Frontal cortex (tissue), 4 donors: ENCODE data around the gene LPAR6. TPM values are rescaled to one million over a fixed set of nuclear protein-coding genes. Genes with fewer than 3 reads are reported as not detected.

Source experiments
- DNase-seq, 2 donors: peaks; one replicate each; pipeline ENCODE4 v3.0.0; 2012; ENCODE audit warnings: low spot score in 2 of 2
- FAIRE-seq: peaks from 2 replicates; lab custom pipeline; 2012; peaks lifted over from hg19 to GRCh38; lab: Jason Lieb, UNC
- small RNA-seq: library from RNA; depleted of rRNA; stranded (forward); fragments of <200 nt; gene quantifications from one replicate; pipeline ENCODE3, GENCODE V24; 2014
- total RNA-seq: library from RNA; depleted of rRNA; stranded (reverse); fragments of >200 nt; gene quantifications from one replicate; pipeline ENCODE4 v1.2.3, GENCODE V29; 2014
- donor health status: control.
- donor health status: control.
- donor health status: control.

Gene LPAR6
- total RNA-seq, 1 donor from 2014 or later = 7.3 TPM

DNA sequence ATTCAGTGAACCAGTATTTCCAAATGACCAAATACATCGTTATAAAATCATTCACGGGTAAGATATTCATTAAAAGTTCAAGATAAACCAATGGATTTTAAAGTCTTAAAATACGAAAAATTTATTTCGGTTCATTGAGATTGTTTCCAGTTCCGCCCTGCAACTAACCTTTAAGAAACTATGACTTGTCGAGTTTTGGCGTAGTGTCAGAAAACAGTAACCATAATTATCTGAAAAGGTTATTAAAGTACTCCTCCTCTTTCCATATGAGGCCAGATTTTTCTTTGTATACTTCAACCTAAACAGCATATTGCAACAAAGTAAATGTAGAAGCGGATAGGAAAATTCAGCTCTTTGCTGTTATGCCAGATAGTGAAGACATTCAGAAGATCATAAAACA is 26.1 kb downstream of the LPAR6 start:
- DNase-seq (no peak), FAIRE-seq (no peak)

DNA sequence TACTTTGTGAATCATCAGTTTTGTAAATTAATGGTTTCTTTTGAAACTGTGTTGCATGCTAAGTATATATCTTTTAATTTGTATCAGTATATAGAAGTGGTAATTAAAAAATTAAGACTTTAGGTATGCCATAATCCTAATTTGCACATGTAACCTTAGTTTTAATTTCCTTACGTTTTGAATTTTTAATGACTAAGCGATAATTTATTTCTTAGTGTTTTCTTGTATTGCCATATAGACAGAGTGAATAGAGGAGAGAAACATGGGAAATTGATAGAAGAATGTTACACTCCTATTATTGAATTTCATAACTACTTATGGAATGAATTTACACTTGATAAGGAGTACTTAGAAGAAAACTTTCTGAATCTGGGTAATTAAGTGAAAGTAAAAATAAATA is 29.5 kb downstream of the LPAR6 start:
- FAIRE-seq (no peak), DNase-seq (no peak)

DNA sequence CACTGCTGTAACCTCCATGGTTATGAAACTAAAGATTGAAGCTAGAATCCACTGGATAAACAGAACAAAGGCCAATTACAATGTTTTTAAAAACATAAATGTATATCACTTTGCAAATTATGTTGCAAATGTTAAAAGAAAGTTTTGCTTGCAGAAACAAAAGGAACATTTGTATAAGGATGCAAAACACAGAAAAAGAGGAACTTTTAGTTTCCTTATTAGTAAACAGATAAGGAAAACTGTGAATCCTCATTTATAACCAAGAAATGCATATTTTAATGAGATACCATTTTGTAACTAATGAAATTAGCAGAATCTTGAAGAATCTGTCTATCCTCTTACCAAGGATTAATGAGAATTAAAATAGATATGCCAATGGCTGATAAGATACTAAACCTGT is 32.3 kb downstream of the LPAR6 start:
- no peak for FAIRE-seq
- DNase-seq = no peak

DNA sequence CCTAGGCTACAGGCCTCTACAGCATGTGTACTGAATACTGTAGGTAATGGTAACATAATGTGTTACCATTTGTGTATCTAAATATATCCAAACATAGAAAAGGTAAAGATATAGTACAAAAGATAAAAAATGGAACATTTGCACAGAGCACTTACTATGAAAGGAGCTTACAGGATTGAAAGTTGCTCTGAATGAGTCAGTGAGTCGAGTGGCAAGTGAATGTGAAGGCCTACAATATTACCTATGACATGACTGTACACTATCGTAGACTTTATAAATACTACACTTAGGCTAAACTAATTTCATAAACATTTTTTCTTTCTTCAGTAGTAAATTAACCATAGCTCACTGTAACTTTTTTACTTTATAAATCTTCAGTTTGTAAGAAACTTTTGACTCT is 35.1 kb downstream of the LPAR6 start:
- FAIRE-seq = no peak
- DNase-seq = no peak

DNA sequence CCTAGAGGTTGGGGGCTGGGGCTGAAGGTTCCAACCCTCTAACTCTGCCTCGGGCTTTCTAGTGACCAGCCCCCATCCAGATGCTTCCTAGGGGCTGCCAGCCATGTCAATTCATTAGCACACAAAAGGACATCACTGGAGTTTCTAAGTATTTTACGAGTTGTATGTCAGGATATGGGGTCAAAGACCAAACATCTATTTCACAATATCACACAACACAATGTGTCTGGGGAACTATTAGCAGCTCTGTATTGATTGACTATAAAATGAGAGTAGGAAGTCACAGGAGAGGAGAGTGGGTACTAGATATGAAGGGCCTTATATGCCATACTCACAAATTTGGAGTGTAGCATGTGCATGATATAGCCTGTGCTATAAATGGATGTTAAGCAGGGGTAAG is 42.1 kb downstream of the LPAR6 start:
- DNase-seq (no peak), FAIRE-seq (no peak)

DNA sequence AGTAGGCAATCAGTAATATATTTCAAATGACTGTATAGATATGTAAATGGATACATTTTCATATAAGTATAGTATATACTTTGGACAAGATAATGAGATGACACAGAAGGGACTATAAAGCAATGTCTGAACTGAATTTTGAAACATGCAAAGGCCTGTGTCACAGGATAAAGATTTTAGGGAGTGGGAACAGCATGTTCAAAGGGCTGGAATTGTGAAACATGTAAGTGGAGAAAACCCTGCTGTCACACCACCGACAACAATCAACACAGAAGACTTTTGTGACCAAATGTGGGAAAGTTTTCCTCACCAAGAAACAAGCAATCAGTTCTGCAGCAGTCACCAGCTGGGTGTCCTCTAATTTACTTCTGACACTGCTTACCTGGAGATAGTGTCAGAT is 42.9 kb downstream of the LPAR6 start:
- no peak for DNase-seq
- no peak for FAIRE-seq

Small RNA genes lying within 50 kb of the gene (small RNA-seq; reads per million reads assigned to genes)
- gene RF00017 = not detected

Other genes starting within 250 kb of the LPAR6 start
- 99.5 TPM for gene ITM2B, start 179.9 kb downstream of the LPAR6 start, total RNA-seq
- gene RB1, start 109.4 kb downstream of the LPAR6 start, total RNA-seq = 35.9 TPM
- gene RCBTB2, start 120.0 kb upstream of the LPAR6 start, total RNA-seq = 33.0 TPM
- gene CYSLTR2, start 240.8 kb upstream of the LPAR6 start, total RNA-seq = 3.7 TPM